ENCODE results near the gene C3orf22. TPM values are rescaled to one million over a fixed set of nuclear protein-coding genes. Genes with fewer than 3 reads are reported as not detected.

The C3orf22 gene
- total RNA-seq, 1 donor from 2014 or later: not detected

- no peak overlapping the region for H3K4me3 ChIP-seq
- no peak overlapping the region for H3K27ac ChIP-seq
- ATAC-seq: no peak
- no peaks in the 10 kb centered on the region for H3K27me3 ChIP-seq (ENCODE audit: low read depth)
- intact Hi-C loops (cut with DNase I): no loop called here
- DNase-seq: peak; percentile 10
- H3K9me3 ChIP-seq: no peaks in the 10 kb centered on the region
- H3K36me3 ChIP-seq: no peaks in the 10 kb centered on the region
- H3K4me1 ChIP-seq: no peaks in the 10 kb centered on the region
- TF ChIP-seq CTCF (IDR thresholded peaks at IDR 0.05): no peak
These were observed 47.4 kb downstream of the C3orf22 start for GRCh38 chr3:126511291-126511690.

GRCh38 chr3:126510308-126510910 is 48.3 kb downstream of the C3orf22 start:
- Histone ChIP-seq H3K9me3 (no peaks in the 10 kb centered on the region), H3K27ac (no peak overlapping the region), H3K36me3 (no peaks in the 10 kb centered on the region), H3K4me3 (no peak overlapping the region), H3K4me1 (no peaks in the 10 kb centered on the region), H3K27me3 (ENCODE audit: low read depth) (no peaks in the 10 kb centered on the region)
- intact Hi-C loops (cut with DNase I): no loop called here
- DNase-seq: peak; percentile 37
- ATAC-seq: no peak
- no peak for TF ChIP-seq CTCF (IDR thresholded peaks at IDR 0.05)

GRCh38 chr3:126509597-126510307 is 49.0 kb downstream of the C3orf22 start:
- TF ChIP-seq CTCF (IDR thresholded peaks at IDR 0.05): no peak
- DNase-seq: peak; percentile 31
- Histone ChIP-seq H3K4me3 (no peak overlapping the region), H3K9me3 (no peaks in the 10 kb centered on the region), H3K4me1 (no peaks in the 10 kb centered on the region), H3K36me3 (no peaks in the 10 kb centered on the region), H3K27ac (no peak overlapping the region), H3K27me3 (ENCODE audit: low read depth) (no peaks in the 10 kb centered on the region)
- no peak for ATAC-seq
- intact Hi-C loops (cut with DNase I): no loop called here

GRCh38 chr3:126508564-126508964 is 50.2 kb downstream of the C3orf22 start:
- peak; percentile 38 to 44 for ATAC-seq
- Histone ChIP-seq H3K36me3 (no peaks in the 10 kb centered on the region), H3K4me1 (no peaks in the 10 kb centered on the region), H3K4me3 (no peak overlapping the region), H3K27ac (no peak overlapping the region), H3K9me3 (no peaks in the 10 kb centered on the region), H3K27me3 (ENCODE audit: low read depth) (no peaks in the 10 kb centered on the region)
- intact Hi-C loops (cut with DNase I): no loop called here
- DNase-seq: peak; percentile 43
- no peak for TF ChIP-seq CTCF (IDR thresholded peaks at IDR 0.05)

GRCh38 chr3:126507886-126508285 is 50.8 kb downstream of the C3orf22 start:
- DNase-seq (peak; percentile 26), ATAC-seq (no peak)
- no peaks in the 10 kb centered on the region for H3K9me3 ChIP-seq
- no peaks in the 10 kb centered on the region for H3K27me3 ChIP-seq (ENCODE audit: low read depth)
- no peak for TF ChIP-seq CTCF (IDR thresholded peaks at IDR 0.05)
- H3K4me1 ChIP-seq: no peaks in the 10 kb centered on the region
- intact Hi-C loops (cut with DNase I): no loop called here
- no peaks in the 10 kb centered on the region for H3K36me3 ChIP-seq
- H3K27ac ChIP-seq: no peak overlapping the region
- H3K4me3 ChIP-seq: no peak overlapping the region
